HG03060 (cell line): ENCODE measurements around the gene ZFHX3.

Experiments used
- ATAC-seq: cut with Tn5 transposase; IDR thresholded peaks from one replicate; pipeline ENCODE4 v1.9.1; 2021; ENCODE audit warnings: low read depth, moderate number of reproducible peaks; ENCODE audit not compliant: unreplicated experiment

ZFHX3 gene

DNA sequence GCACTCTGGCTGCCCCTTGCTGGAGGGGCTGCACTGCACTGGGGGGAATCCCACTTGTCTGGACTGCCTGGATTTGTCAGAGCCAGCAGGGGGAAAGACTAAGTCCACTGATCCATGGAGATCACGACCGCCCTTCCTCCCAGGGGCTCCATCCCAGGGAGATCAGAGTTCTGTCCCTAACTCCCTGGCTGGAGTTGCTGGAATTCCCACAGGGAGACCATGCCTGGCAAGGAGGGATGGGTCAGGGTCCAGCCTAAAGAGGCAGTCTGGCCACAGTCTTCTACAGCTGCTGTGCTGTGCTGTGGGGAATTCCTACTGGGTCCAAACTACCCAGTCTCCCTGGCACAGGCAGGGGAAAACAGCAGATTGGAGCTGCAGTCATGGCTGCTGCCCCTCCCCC is 311.9 kb downstream of the ZFHX3 start:
- ATAC-seq = no peak
